ENCODE results near the gene ODAD4. TPM values are rescaled to one million over a fixed set of nuclear protein-coding genes. Genes with fewer than 3 reads are reported as not detected.
A peak's percentile ranks its signal among the peaks of the same experiment; 100 is the strongest.

ODAD4 gene
- polyA plus RNA-seq, 1 experiment, result 0.56 TPM

- H3K27ac ChIP-seq (ENCODE audit: low read depth, low read length), result no peak overlapping the region
- no peak for TF ChIP-seq CTCF (IDR thresholded peaks at IDR 0.05; ENCODE audit: low read depth, low read length)
- H3K27me3 ChIP-seq (ENCODE audit: control insufficient read depth, insufficient read depth, low read length), result no peaks in the 10 kb centered on the region
- no peak overlapping the region for H3K4me3 ChIP-seq (ENCODE audit: low read depth, low read length)
- DNase-seq (ENCODE audit: low read depth, low spot score), result no peak
- H3K9me3 ChIP-seq (ENCODE audit: control insufficient read depth, insufficient read depth, low read length), result no peaks in the 10 kb centered on the region
- ChIA-PET CTCF (interaction anchor here (2.3 kb wide), 1 partner anchor 19 kb away, joined by 16 read pairs; the partner anchor contains the start of gene NKIRAS2), POLR2A (interaction anchor here (1.1 kb wide), 1 partner anchor 17 kb away, joined by 4 read pairs; the partner anchor contains the start of gene DNAJC7)
Measured at GRCh38 chr17:42000413-42001133, 70.2 kb downstream of the ODAD4 start.

GRCh38 chr17:42001729-42002128 lies 71.3 kb downstream of the ODAD4 start:
- no peaks in the 10 kb centered on the region for H3K9me3 ChIP-seq (ENCODE audit: control insufficient read depth, insufficient read depth, low read length)
- H3K4me3 ChIP-seq (ENCODE audit: low read depth, low read length), result no peak overlapping the region
- no peak for DNase-seq (ENCODE audit: low read depth, low spot score)
- H3K27ac ChIP-seq (ENCODE audit: low read depth, low read length), result no peak overlapping the region
- no peaks in the 10 kb centered on the region for H3K27me3 ChIP-seq (ENCODE audit: control insufficient read depth, insufficient read depth, low read length)
- ChIA-PET CTCF (interaction anchor here (1.5 to 2.3 kb wide), 2 partner anchors 18 to 24 kb away, joined by 6 to 16 read pairs; partner anchors contain the start of gene NKIRAS2), POLR2A (no interaction called here)
- TF ChIP-seq CTCF (IDR thresholded peaks at IDR 0.05; ENCODE audit: low read depth, low read length), result no peak

GRCh38 chr17:42002175-42002791 lies 71.9 kb downstream of the ODAD4 start:
- no peak for TF ChIP-seq CTCF (IDR thresholded peaks at IDR 0.05; ENCODE audit: low read depth, low read length)
- POLR2A ChIA-PET, result interaction anchor here (0.8 to 1.0 kb wide), 2 partner anchors 14 to 15 kb away, joined by 3 read pairs; partner anchors contain the start of gene DNAJC7
- CTCF ChIA-PET, result interaction anchor here (1.0 to 2.3 kb wide), 4 partner anchors 15 to 23 kb away, joined by 3 to 16 read pairs (median 5); partner anchors contain the start of genes DNAJC7 and NKIRAS2

GRCh38 chr17:42002792-42003301 lies 72.4 kb downstream of the ODAD4 start:
- H3K9me3 ChIP-seq (ENCODE audit: control insufficient read depth, insufficient read depth, low read length), result no peaks in the 10 kb centered on the region

More at GRCh38 chr17:42002175-42002791, 71.9 kb downstream of the ODAD4 start:
- Histone ChIP-seq H3K27me3 (ENCODE audit: control insufficient read depth, insufficient read depth, low read length) (no peaks in the 10 kb centered on the region), H3K4me3 (ENCODE audit: low read depth, low read length) (no peak overlapping the region), H3K9me3 (ENCODE audit: control insufficient read depth, insufficient read depth, low read length) (no peaks in the 10 kb centered on the region), H3K27ac (ENCODE audit: low read depth, low read length) (no peak overlapping the region)
- no peak for DNase-seq (ENCODE audit: low read depth, low spot score)

More at GRCh38 chr17:42002792-42003301, 72.4 kb downstream of the ODAD4 start:
- POLR2A ChIA-PET, result interaction anchor here (0.8 to 1.0 kb wide), 2 partner anchors 13 to 14 kb away, joined by 3 read pairs; partner anchors contain the start of gene DNAJC7
- H3K4me3 ChIP-seq (ENCODE audit: low read depth, low read length), result no peak overlapping the region
- CTCF ChIA-PET, result interaction anchor here (0.7 to 2.4 kb wide), 7 partner anchors 13 to 115 kb away, joined by 3 to 16 read pairs (median 4); partner anchors contain the start of genes DNAJC7 and NKIRAS2
- H3K27ac ChIP-seq (ENCODE audit: low read depth, low read length), result peak overlapping the region; percentile 75
- DNase-seq (ENCODE audit: low read depth, low spot score), result no peak
- no peaks in the 10 kb centered on the region for H3K27me3 ChIP-seq (ENCODE audit: control insufficient read depth, insufficient read depth, low read length)
- TF ChIP-seq CTCF (IDR thresholded peaks at IDR 0.05; ENCODE audit: low read depth, low read length), result no peak

Measured in AG04450 (cell line).